NT2/D1 (cell line): ENCODE data around the gene TLE1.

Experiments used
- YY1 ChIP-seq: IDR thresholded peaks from 2 replicates; pipeline ENCODE4 v1.6.1; 2011; ENCODE audit not compliant: insufficient read length, insufficient read depth
- ZNF274 ChIP-seq: IDR thresholded peaks from 2 replicates; pipeline ENCODE4 v1.6.1; 2011; ENCODE audit warnings: mild to moderate bottlenecking, low read depth, low read length

DNA sequence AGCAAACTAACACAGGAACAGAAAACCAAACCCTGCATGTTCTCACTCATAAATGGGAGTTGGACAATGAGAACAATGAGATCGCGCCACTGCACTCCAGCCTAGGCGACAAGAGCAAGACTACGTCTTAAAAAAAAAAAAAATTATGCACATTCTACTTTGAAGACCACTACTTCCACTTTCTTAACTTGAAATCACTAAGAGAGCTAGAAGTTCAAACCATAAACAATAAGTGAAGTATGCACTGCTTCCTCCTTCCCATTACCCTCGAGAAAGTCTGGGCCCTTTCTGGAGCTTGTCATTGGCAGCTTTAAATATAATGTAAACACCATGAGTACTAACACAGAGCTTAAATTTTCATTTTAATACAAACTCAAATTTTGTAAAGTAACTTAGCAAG lies 94.9 kb downstream of the TLE1 start:
- TF ChIP-seq ZNF274, result no peak
- no peak for TF ChIP-seq YY1
